DND-41 (cell line): Measurements from ENCODE around the gene BEND6.

Source experiments
- ATAC-seq: fragments of 200-7000 bp; cut with Tn5 transposase; 3 replicates; pipeline ENCODE4 v1.9.1; 2021; ENCODE audit warnings: low read depth; ENCODE audit not compliant: insufficient read depth
- DNase-seq: peaks from one replicate; pipeline ENCODE4 v3.0.0-alpha.2; 2020
- H2AFZ ChIP-seq: 2 replicates; pipeline ENCODE4 v1.6.0; 2012; ENCODE audit warnings: low read depth, low read length
- H3K27ac ChIP-seq: 2 replicates; pipeline ENCODE4 v1.5.1; 2012; ENCODE audit warnings: low read length, inconsistent platforms
- H3K27me3 ChIP-seq: fragments of 200-600 bp; sonication (generic); 2 replicates; pipeline ENCODE4 v1.6.0; 2012; ENCODE audit warnings: low read length, mild to moderate bottlenecking, inconsistent platforms; ENCODE audit not compliant: insufficient read depth, poor library complexity
- H3K36me3 ChIP-seq: 2 replicates; pipeline ENCODE4 v1.5.1; 2012; ENCODE audit warnings: low read length, inconsistent platforms; ENCODE audit not compliant: insufficient read depth
- H3K4me1 ChIP-seq: 2 replicates; pipeline ENCODE4 v1.5.1; 2012; ENCODE audit warnings: mild to moderate bottlenecking, low read length; ENCODE audit not compliant: insufficient read depth
- H3K4me2 ChIP-seq: 2 replicates; pipeline ENCODE4 v1.6.0; 2012; ENCODE audit warnings: mild to moderate bottlenecking, moderate library complexity, low read length, inconsistent platforms; ENCODE audit not compliant: insufficient read depth
- H3K4me3 ChIP-seq, 2 experiments: fragments of 200-600 bp in 1 of 2; shearing (Covaris generic) in 1 of 2; 2 replicates each; pipeline ENCODE4 v1.5.1; 2012 to 2016; ENCODE audit warnings: inconsistent platforms in 2 of 2, low read length in 2 of 2, mild to moderate bottlenecking in 2 of 2, low read depth in 1 of 2, moderate library complexity in 1 of 2
- H3K79me2 ChIP-seq: 2 replicates; pipeline ENCODE4 v1.6.0; 2012; ENCODE audit warnings: low read length, inconsistent platforms; ENCODE audit not compliant: insufficient read depth
- H3K9ac ChIP-seq: 2 replicates; pipeline ENCODE4 v1.6.0; 2012; ENCODE audit warnings: low read depth, mild to moderate bottlenecking, inconsistent platforms, low read length, moderate library complexity
- H3K9me3 ChIP-seq: 2 replicates; pipeline ENCODE4 v1.5.1; 2012; ENCODE audit warnings: low read length, moderate library complexity, mild to moderate bottlenecking, inconsistent platforms; ENCODE audit not compliant: insufficient read depth, severe bottlenecking
- H4K20me1 ChIP-seq: 2 replicates; pipeline ENCODE4 v1.6.0; 2012; ENCODE audit warnings: low read length; ENCODE audit not compliant: insufficient read depth
- CTCF ChIP-seq: IDR thresholded peaks from 2 replicates; pipeline ENCODE4 v1.5.1; 2012; ENCODE audit warnings: borderline replicate concordance, low read length, moderate library complexity, mild to moderate bottlenecking; ENCODE audit not compliant: poor library complexity, severe bottlenecking; ENCODE audit errors: extremely low read depth
- EZH2 ChIP-seq: IDR thresholded peaks from 3 replicates; pipeline ENCODE4 v1.6.1; 2012; ENCODE audit warnings: borderline replicate concordance, low read depth, mild to moderate bottlenecking, moderate library complexity, low read length, inconsistent platforms; ENCODE audit not compliant: severe bottlenecking

BEND6 gene

GRCh38 chr6:56914798-56915658, 39.9 kb upstream of the BEND6 start:
- ATAC-seq, result no peak
- DNase-seq, result no peak
- peaks cover 4% of the 10 kb centered on the region for H3K27me3 ChIP-seq

GRCh38 chr6:56915832-56916231, 39.1 kb upstream of the BEND6 start:
- no peak for ATAC-seq
- no peaks in the 10 kb centered on the region for H3K79me2 ChIP-seq
- DNase-seq, result no peak

More at GRCh38 chr6:56914798-56915658, 39.9 kb upstream of the BEND6 start:
- Histone ChIP-seq H3K79me2 (no peaks in the 10 kb centered on the region), H3K4me1 (no peaks in the 10 kb centered on the region), H3K4me2 (no peak overlapping the region), H3K9ac (no peak overlapping the region), H3K36me3 (no peaks in the 10 kb centered on the region), H2AFZ (no peak overlapping the region), H3K27ac (no peak overlapping the region), H4K20me1 (no peaks in the 10 kb centered on the region), H3K9me3 (no peaks in the 10 kb centered on the region), H3K4me3 (no peak overlapping the region)
- TF ChIP-seq EZH2 (no peak), CTCF (no peak)

GRCh38 chr6:56916849-56917551, 37.9 kb upstream of the BEND6 start:
- DNase-seq (no peak), ATAC-seq (no peak)
- no peak overlapping the region for H3K9ac ChIP-seq
- TF ChIP-seq CTCF (no peak), EZH2 (no peak)
- H2AFZ ChIP-seq, result no peak overlapping the region
- no peaks in the 10 kb centered on the region for H3K79me2 ChIP-seq
- H3K27ac ChIP-seq, result no peak overlapping the region
- no peaks in the 10 kb centered on the region for H3K4me1 ChIP-seq
- no peaks in the 10 kb centered on the region for H3K9me3 ChIP-seq
- H3K4me2 ChIP-seq, result no peak overlapping the region
- H4K20me1 ChIP-seq, result no peaks in the 10 kb centered on the region
- peaks cover 4% of the 10 kb centered on the region for H3K27me3 ChIP-seq
- H3K4me3 ChIP-seq, result no peak overlapping the region
- no peaks in the 10 kb centered on the region for H3K36me3 ChIP-seq

More at GRCh38 chr6:56915832-56916231, 39.1 kb upstream of the BEND6 start:
- H4K20me1 ChIP-seq, result no peaks in the 10 kb centered on the region
- no peaks in the 10 kb centered on the region for H3K9me3 ChIP-seq
- H2AFZ ChIP-seq, result no peak overlapping the region
- H3K4me3 ChIP-seq, result no peak overlapping the region
- H3K36me3 ChIP-seq, result no peaks in the 10 kb centered on the region
- no peak overlapping the region for H3K9ac ChIP-seq
- H3K27ac ChIP-seq, result no peak overlapping the region
- H3K4me2 ChIP-seq, result no peak overlapping the region
- TF ChIP-seq EZH2, result no peak
- no peak for TF ChIP-seq CTCF
- H3K4me1 ChIP-seq, result no peaks in the 10 kb centered on the region
- peaks cover 4% of the 10 kb centered on the region for H3K27me3 ChIP-seq
